CD4-positive, alpha-beta T cell treated with Interleukin-15 for 4 hours (primary cell): ENCODE data around the gene TRAF6.
"Not testable (repeated sequence)": the region's sequence is repeated elsewhere in the genome, so short reads cannot be mapped to it uniquely, and the experiment has no call there.

Experiments
- DNase-seq: peaks from one replicate; pipeline ENCODE4 v3.0.0-alpha.2; 2020; ENCODE audit warnings: low spot score

The TRAF6 gene

DNA sequence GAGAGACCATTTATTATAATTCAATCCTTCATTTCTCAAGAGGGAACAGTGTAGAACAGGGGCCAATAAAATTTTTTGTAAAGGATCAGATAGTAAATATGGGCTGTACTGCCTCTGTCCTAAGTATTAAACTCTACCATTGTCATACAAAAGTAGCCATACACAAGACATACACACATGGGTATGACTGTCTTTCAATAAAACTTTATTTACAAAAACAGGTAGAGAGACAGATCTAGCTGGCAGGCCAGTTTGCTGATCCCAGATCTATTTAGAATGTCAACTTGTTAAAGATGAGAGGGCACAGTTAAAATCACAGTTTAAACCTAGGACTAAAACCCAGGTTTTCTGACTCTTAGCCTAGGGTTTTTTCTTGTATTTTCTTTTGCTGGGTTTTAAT lies 16.7 kb downstream of the TRAF6 start:
- no peak for DNase-seq

DNA sequence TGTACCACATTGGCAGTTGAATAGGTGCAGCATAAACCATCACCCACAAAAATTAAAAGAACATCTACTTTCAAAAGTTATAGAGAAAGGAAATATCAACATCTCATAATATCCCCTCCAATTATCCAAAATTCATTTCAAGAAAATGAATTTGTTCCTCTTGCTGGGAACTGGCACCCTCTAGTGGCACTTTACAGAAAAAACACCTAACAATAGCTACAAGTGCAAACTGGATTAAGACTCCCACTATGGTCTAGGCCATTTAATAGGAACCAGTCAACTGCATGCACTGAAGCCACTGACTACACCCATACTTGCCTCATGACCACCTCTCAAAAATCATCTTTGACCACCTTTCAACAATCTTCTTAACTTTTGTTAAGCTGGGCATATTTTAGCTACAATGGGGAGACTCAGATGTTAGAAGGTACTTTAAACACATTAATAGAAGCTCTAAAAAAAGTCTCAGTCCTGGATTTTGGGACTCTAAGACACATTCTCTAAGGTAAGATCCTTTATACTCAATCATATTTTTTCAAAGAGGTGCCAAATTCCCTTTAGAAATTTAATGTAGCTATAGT lies 17.3 kb downstream of the TRAF6 start:
- peak; percentile 58 for DNase-seq

DNA sequence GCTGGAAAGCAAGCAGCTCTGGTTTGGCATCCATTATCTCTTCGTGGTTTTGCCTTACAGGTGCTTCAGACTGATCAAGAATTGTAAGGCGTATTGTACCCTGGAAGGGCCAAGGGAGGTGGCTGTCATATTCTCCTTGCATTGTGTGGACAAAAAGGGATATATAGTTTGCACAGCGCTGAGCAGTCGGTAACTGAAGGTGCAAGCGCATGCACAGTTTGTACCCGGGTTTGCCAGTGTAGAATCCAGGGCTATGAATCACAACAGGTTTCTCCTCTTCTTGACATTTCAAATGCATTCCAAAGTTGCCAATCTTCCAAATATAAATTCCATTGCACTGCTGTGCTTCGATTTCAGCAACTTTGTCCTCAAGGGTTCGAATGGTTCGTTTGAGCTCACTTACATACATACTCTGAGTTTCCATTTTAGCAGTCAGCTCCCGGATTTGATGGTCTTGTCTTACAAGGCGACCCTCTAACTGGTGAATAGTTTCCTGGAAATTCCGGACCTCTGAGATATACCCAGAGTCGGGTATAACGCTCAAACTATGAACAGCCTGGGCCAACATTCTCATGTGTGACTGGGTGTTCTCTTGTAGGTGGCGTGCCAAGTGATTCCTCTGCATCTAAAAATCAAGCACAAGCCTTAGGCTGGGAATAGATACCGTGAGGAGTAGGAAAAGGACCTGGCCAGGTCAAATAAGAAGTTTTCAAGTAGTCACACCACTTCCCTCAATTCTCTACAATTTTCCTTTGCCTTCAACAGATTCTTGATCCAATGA lies 19.9 kb downstream of the TRAF6 start:
- no peak for DNase-seq

DNA sequence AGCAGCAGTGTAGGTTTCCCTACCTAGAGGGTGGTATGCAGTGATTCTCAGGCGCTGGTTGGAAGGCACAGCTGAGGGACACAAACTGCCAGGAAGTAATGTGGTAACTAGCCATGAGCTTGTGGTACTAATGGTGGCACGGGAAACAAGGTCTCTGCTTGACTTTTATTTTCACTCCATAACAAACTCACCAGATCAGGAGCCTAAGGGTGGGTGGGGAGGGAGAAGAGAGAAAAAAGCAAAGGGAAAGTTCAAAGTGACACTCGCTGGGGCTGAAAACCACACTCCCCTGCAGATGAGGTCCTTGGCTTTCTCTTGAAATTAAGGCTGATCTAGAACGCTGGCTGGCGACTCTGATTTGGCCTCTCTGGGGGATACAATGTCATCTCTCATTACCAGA lies 22.0 kb downstream of the TRAF6 start:
- DNase-seq: no peak

DNA sequence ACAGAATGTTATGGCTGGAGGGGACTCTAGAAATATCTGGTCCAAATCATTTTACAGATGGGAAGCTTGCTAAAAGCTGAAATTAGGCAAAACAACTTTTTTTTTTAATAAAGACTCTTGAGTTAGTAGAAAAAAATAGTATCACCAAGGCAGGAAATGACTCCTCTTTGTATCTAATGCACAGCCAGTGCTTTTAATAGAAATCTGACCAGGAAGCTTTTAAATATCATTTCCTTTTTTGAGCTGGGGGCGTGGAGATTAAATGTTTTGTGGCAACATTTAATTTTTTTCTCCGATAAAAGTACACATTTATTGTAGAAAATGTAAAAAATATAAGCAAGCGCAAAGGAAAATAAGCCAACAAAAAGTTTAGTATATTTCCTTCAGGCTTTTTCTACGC lies 22.5 kb downstream of the TRAF6 start:
- DNase-seq: no peak

DNA sequence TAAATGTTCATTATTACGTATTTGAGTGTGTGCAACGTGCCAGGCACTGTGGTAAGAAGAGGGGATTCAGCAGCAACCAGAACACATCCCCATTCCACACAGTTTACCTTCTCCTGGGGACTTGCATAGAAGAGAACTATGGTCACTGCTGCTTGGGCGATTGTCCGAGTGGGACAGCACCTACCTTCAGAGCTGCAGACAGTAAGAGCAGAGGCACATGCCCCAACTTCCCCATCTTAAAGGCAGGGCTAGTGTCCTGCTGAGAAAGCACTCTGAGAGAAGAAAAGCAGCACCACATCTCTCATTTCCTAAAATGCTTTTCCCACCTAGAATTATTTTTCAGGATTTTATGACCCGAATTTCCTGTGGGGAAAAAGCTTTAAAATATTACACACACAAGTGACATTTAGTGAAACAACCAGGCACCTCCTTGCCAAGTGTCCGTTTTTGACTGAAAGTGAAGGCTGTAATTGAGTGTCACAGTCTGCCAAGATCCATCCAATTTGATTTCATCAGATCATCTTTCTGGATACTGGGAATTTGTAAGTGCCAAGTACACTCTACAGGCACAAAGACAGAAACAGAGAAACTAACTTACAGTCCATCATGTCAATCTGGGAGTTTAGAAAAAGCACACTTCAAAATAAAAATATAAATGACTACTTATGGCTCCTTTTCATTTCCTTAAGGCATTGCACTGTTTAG lies 24.6 kb downstream of the TRAF6 start:
- no peak for DNase-seq

DNA sequence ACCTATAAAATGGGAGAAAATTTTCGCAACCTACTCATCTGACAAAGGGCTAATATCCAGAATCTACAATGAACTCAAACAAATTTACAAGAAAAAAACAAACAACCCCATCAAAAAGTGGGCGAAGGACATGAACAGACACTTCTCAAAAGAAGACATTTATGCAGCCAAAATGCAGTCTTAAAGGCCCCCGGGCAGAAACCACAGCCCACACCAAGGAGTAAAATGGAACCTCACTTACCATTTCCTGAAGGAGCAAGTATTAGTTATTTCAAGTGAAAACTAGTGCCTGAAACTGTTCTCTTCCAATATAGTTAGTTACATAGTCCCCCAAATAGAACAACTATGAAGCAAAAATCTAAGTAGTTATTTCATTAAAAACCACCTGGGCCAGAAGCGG lies 27.0 kb downstream of the TRAF6 start:
- not testable (repeated sequence) for DNase-seq

DNA sequence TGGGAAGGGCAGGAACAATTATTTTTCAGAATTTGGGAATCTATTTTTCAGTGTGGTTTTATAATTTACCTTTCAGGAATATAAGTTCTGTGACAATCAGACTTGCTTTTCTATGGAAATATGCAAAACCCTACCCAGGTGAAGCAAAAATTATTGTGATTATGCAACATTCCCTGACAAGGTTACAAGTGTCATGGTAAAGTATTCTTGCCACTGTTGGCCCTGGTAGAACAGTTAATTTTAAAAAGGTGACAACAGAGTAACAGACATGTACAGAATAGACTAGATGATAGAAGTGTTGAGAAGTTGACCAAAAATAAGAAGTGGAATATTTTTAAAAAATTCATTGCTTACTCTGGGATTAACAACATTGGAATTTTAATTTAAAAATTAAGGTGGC lies 29.2 kb downstream of the TRAF6 start:
- no peak for DNase-seq

DNA sequence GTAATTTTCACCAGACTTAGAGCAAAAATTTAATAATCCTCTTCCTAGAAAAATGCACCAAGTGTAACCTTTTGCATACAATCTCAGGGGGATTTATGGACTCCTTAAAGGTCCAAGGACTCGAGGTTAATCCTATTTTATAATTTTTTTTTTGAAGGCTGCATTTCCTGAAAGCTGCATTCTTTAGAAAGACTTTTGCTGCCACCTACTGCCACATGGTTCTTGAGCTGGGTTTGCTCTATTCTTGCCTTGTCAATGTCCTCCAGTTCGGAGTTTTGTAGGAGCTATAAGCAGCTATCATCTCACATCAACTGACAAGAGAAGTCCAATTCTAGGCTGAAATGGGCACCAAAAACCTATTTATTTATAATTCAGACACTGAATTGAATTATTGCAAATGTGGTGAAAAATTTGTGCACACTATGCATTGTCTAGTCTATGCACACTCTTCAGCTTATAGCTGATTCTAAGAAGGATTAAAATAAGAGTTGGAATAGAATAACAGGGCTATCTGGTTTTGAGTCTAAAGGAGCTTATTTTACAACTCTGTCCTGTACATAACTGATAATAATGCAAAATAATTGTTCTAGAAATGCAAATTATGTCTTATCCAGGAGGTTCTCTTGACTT lies 31.3 kb downstream of the TRAF6 start:
- DNase-seq: peak; percentile 33

DNA sequence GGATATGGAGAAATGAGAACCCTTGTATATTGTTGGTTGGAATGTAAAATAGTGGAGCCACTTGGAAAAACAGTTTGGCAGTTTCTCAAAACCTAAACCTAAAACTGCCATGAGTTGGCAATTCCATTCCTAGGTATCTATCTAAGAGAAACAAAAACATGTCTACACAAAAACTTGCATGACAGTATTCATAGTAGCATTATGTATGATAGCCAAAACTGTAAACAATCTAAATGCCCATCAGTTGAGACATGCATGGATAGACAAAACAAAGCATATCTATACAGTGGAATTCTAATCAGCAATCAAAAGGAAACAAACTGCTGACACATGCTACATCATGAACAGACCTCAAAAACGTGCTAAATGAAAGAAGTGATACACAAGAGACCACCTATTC lies 34.9 kb downstream of the TRAF6 start:
- no peak for DNase-seq

DNA sequence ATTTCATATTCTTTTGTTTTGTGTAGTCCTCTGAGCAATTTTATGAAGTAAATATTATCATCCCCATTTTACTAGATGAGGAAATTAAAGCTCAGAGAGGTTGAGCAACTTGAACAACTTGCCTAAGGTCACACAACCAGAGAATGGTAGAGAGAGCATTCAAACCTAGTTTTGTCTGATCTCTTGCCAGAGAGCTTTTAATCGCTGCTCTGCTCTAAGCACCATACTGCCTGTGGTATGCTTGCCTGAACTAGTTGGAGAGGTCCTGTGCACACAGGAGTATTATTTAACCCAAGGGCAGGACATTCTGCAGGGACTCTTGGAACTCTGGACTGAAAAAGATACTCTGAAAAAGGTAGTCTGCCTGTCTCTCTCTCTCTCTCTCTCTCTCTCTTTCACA lies 38.5 kb downstream of the TRAF6 start:
- DNase-seq: no peak

DNA sequence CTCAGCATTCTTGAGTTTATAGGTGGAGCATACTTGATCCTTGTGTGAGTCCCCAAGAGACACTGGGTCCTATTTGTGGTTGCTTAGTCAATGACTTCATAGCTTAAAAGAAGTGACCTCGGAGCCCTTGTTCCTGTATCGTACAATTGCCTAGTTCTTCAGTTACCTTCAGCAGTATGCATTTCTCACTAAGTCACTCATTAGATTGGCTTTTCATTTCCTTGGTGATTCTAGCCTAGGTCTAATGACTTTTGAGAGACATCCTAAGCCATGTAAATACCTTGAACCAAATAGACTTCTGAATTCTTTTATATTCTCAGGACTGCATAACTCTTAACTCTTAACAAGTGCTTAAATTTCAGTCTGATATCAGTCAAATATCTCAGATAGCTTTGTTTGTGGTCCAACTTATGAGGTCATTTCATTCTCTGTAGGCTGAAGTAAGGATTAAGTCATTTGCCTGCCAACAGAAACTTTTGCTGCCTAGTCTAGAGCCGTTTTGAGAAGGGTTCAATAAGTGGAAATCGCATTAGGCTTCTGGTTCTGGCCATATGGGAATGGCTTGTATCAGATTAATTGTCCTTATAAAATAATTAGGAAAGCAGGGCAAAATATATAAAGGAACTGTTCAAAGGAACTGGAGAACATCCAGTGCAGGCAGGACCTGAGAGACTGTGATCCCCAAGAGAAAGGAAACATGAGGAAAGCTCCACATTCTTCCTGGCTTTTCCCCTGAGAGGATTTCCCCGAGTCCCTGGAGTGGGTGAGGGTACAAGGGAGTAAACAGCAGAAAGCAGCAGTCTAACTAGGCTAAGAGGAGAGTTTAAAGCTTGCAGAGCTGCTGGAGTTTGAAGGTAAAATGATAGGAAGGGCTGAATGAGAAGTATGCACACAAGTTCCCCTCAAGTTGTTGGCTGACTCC lies 39.9 kb downstream of the TRAF6 start:
- no peak for DNase-seq

DNA sequence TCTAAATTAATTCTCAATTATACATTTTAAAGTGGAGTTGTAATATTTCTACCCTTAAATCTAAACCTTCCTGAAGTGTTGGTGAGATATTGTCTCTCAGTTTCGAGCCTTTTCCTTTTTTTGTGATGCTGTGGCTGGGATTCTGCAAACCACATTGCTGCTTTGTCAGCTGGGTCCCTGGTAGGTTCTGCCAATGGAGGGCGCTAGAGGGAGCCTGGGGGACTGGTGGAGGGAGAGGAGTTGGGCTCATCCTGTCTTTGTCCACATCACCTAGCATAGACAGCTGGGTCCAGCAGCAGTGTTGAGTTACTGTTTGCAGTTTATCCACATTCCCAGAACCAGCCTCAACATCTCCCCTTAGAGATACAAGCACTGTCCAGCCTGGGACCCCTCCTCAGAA lies 41.0 kb downstream of the TRAF6 start:
- DNase-seq: peak; percentile 20

DNA sequence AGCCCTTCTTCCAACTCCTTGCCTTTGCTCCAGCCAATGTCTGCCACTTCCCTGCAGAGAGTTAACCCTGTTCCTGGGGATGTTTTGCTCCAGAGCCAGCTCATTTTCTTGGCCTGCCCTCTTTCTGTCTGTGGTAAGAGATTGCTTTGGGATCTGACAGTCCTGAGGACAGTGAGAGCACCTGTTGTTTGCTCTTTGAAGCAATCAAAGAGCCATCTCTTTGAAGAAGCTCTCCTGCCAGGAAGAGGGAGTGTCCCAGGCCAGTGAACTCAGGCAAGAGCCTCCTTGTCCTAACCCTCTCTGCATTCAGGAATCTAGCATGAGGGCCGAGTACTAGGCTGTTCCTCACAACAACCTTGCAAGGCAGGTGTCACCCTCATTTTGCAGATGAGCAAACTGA lies 42.2 kb downstream of the TRAF6 start:
- no peak for DNase-seq

DNA sequence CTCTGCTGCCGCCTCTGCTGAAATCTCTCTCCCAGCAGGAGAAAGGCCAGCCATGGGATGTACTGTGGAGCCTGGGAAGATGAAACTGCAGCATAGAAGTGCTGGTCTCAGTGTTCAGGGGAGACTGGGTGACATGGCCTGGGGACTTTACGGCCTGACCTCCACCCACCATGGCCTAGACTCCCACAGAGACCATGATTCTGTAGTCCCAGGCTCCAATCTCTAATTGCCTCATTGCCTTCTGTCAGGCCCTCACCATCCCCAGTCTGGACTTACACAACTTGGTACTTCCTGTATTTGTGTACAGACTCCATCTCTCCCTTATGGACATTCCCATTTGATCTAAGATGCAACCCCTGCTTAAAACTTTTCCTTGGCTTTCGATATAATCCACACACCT lies 43.1 kb downstream of the TRAF6 start:
- DNase-seq: no peak

DNA sequence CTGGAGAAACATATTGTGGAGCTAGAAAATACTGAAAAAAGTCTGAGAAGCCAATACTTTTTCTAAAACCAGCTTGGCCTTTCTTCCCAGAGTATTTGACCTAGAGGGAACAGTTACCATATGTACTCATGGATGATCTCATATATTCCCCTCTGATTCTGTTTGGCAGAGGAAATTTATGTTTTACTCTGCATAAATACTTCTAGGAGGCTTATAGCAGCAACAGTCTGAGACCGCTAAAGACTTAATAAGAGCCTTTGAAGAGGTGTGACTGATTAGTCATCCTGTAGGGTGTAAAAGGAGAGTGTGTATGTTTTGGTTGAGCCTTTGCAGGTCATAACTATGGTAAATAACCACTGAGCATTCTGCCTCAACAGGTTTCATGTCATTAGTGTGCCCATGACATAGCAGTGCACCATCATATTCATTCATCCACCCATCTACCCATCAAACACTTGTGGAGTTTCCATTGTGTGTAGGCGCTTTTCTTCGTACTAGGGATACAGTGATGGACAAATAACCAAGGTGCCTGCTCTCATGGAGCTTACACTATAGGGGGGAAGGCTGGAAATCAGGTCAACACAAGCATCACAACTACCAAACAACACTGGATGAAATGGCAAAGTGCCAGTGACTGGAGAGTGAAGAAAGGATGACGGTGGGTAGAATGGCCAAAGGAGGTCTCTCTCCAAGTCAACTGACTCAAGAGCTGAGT lies 44.5 kb downstream of the TRAF6 start:
- peak; percentile 18 for DNase-seq

DNA sequence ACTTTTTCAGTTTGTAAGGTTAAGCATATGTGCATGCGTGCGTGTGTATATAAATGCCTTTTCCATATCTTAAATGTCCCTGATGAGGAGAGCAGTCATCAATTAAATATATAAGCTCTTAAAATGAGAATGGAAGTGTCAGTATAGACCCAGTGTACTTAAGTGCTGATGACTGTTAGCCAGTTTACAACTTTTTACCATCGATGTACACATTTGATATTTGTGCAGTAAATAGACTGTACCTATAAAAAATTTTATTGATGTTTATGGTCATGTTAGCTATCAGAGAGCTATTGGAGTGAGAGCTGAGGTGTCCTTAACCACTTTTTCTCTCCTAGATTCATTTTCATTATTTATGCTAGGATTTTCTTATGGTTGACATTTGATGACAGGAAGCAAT lies 45.4 kb downstream of the TRAF6 start:
- DNase-seq: no peak

DNA sequence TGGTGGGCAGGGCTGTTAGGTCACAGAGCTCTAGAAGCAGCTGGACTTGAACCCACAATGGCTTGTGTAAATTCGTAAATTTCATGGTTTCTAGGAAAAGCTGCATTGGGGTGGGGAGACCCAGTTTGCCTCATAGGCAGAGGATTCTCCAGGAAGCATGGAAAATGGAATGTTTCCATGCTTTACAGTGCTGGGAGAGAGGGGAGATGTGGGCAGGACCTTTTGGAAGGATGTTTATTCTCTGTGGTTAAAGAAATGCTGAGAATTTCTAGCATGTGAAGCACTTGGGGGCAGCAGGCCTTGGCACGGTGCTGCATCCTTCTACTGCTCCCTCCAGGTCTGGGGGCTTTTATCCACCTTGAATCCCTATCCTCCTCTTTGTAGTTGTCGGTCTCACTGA lies 46.3 kb downstream of the TRAF6 start:
- DNase-seq: no peak

DNA sequence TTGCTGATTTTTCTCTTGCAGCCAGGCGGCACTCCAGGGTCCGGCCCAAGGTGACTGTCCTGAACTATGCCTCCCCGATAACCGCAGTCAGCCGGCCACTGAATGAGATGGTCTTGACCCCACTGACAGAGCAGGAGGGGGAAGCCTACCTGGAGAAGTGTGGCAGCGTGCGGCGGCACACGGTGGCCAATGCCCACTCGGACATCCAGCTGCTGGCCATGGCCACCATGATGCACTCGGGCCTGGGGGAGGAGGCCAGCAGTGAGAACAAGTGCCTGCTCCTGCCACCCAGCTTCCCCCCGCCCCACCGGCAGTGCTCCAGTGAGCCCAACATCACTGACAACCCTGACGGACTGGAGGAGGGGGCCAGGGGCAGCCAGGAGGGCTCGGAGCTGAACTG lies 47.8 kb downstream of the TRAF6 start:
- DNase-seq: no peak

DNA sequence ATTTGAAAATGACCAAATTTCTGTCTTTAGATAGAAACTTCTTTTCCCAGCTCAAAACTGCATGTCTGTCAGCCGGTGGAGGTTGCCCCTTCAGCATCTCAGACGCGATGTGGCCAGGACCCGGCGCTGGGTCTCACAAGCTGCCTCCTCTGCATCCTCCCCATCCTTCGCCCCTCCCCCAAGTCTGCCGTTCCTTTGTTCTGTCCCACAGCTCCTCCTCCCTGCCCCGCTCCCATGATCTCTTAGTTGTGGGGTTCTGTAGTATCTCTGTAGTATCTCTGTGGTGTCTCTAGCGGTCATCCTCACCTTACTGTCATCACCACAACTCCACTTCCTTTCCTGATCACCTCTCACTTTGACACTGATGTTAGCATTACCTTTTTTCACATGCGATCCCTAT lies 49.9 kb downstream of the TRAF6 start:
- DNase-seq: no peak

DNA sequence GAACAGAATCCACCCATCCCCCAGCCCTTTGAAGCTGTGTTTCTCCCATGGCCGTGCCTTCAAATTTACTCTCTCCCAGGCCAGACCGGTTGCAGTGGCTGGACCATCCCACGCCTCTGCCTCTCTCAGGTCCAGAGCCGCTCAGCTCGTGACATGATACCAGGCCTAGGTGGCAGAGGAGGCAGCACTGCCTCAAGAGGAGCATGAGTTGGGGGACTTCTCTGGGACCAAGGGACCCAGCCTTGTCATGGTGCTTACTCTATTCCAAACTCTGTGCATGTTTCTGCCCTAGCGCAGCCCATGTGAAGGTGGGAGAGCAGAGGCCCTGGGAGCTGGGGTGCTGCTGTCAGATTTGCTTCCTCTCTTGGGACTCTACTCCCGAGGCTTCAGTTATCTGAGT lies 51.0 kb downstream of the TRAF6 start:
- no peak for DNase-seq
